H1 (cell line): ENCODE data around the gene MICU1. TPM values are rescaled to one million over a fixed set of nuclear protein-coding genes. Genes with fewer than 3 reads are reported as not detected.

Source experiments
- CHD7 ChIP-seq: fragments of 300-600 bp; sonication (generic); IDR thresholded peaks from 2 replicates; pipeline ENCODE4 v1.7.1; 2012; ENCODE audit warnings: low read length, moderate library complexity, mild to moderate bottlenecking, inconsistent platforms; ENCODE audit not compliant: insufficient replicate concordance
- CTCF ChIP-seq, 3 experiments: IDR thresholded peaks; 1 replicate in 2 of 3; 2 replicates in 1 of 3; pipeline versions ENCODE4 v1.5.1 to v1.6.1; 2011; ENCODE audit warnings: low read length in 3 of 3, mild to moderate bottlenecking in 3 of 3, inconsistent platforms in 2 of 3, low read depth in 1 of 3, moderate library complexity in 1 of 3; ENCODE audit not compliant: insufficient read depth in 1 of 3; ENCODE audit errors: control extremely low read depth in 1 of 3
- POLR2A ChIP-seq, 2 experiments: IDR thresholded peaks; 1 replicate in 1 of 2; 2 replicates in 1 of 2; pipeline ENCODE4 v1.6.1; 2011; ENCODE audit warnings: low read depth in 2 of 2, low read length in 2 of 2, mild to moderate bottlenecking in 2 of 2; ENCODE audit errors: control extremely low read depth in 1 of 2
- RBBP5 ChIP-seq: IDR thresholded peaks from 2 replicates; pipeline ENCODE4 v1.7.1; 2012; ENCODE audit warnings: low read depth, mild to moderate bottlenecking, inconsistent platforms, low read length, moderate library complexity, borderline replicate concordance
- SIRT6 ChIP-seq: IDR thresholded peaks from one replicate; pipeline ENCODE4 v1.7.1; 2012; ENCODE audit warnings: low read length, inconsistent platforms
- TEAD4 ChIP-seq: IDR thresholded peaks from 2 replicates; pipeline ENCODE4 v1.6.1; 2012; ENCODE audit warnings: low read depth, low read length, inconsistent platforms, mixed read lengths
- polyA plus RNA-seq, 7 experiments: library from polyadenylated mRNA; depleted of rRNA in 3 of 7; stranded (reverse) in 5 of 7; unstranded in 2 of 7; fragments of >200 nt in 5 of 7; fragments of 200-250 nt in 2 of 7; gene quantifications; 1 replicate in 5 of 7; 2 replicates in 1 of 7; 4 replicates in 1 of 7; pipeline versions ENCODE4 v1.2.1 to v1.2.3, GENCODE V29; 2011 to 2013; ENCODE audit warnings: missing spikeins in 2 of 7, mixed read lengths in 2 of 7
- total RNA-seq: library from RNA; stranded (reverse); fragmentation: NEBNext Ultra II Directional; extraction: Animal tissue kit (Norgen Biotek cat#: 25700); gene quantifications from 2 replicates; pipeline ENCODE4 v1.2.1, GENCODE V29; 2021

Gene MICU1
- total and polyA plus RNA-seq, 2 of the 8 experiments (the other 6 are each of a cell fraction or from before 2014, with no cell fraction given): 18.0 to 36.7 TPM

DNA sequence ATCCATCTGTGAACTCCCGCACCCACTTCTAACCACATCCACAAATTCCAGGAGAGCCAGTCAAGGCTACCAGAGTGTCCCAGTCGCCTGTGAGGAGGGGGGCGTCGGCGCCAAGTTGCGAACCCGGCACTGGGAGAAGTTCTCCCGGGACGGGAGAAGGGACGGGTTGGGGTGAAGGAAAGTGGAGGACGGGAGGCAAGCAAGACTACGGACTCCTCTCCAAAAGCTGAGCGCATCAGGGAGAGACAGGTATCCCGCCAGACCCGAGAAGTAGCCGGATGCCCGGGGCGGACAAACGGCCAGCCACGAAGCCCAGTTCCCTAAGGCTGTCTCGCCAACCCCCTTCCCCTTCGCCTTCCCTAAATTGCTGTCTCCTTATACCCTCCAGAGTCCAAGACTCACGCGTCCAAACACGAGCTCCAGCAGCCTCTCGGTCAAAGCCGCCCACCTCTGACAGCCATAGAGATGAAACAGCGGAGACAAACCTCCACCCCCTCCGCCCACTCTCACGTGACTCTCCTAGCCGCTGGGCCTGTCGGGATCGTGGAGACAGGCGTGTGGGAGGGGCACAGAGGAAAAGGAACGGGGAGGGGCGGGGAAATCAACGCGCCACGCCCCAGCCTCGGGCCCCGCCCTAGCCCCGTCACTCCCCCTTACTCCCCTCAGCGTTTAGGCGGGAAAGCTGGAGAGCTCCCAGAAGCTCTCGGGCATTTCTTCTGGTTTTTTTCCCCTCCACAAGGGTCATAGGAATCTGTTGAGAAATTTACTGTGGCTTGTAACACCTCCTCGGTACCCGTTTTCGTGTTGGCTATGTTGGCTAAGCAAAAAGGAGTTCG is at the start of gene MICU1 (continued):
- TF ChIP-seq CHD7: no peak
- TF ChIP-seq CTCF (IDR thresholded peaks at IDR 0.05; ENCODE audit: control extremely low read depth in 1 of 3, insufficient read depth in 1 of 3, low read depth in 1 of 3, low read length in 3 of 3): no peak
- TF ChIP-seq POLR2A (IDR thresholded peaks at IDR 0.05; ENCODE audit: control extremely low read depth in 1 of 2, low read depth in 2 of 2, low read length in 2 of 2): peak; percentile 49 to 53
- TF ChIP-seq RBBP5: no peak
- no peak for TF ChIP-seq SIRT6
- 0 out of 2 replicates have a peak, but pooled peaks have one; percentile 10 for TF ChIP-seq TEAD4
